GM12878 (cell line): Measurements from ENCODE around the gene KRT79. TPM values are rescaled to one million over a fixed set of nuclear protein-coding genes. Genes with fewer than 3 reads are reported as not detected.

Experiments used
- ATAC-seq: fragments of 200-7000 bp; cut with Tn5 transposase; 3 replicates; pipeline ENCODE4 v1.9.1; 2020; ENCODE audit warnings: mild to moderate bottlenecking, moderate library complexity
- BruUV-seq: library from RNA; stranded (reverse); fragments of 400-500 nt; replicated peaks from 2 replicates; lab custom pipeline; 2021; lab: Mats Ljungman, UMichigan
- CTCF ChIA-PET: fragments of 300-600 bp; sonication (Branson Sonifier 250); formaldehyde crosslinking; extraction: SDS; loops from one replicate; lab custom pipeline; 2021; ENCODE audit warnings: inconsistent platforms; lab: Yijun Ruan, JAX
- POLR2A ChIA-PET: fragments of 350-600 bp; formaldehyde crosslinking; extraction: SDS; loops from one replicate; lab custom pipeline; 2021; ENCODE audit warnings: inconsistent platforms; lab: Charles Lee
- RAD21 ChIA-PET: fragments of 300-600 bp; sonication (Branson Sonifier 250); formaldehyde crosslinking; loops from one replicate; lab custom pipeline; 2023; ENCODE audit warnings: antibody characterized with exemption; ENCODE audit not compliant: unreplicated experiment; lab: Charles Lee
- SMC1A ChIA-PET: fragments of 300-600 bp; sonication (Branson Sonifier 250); formaldehyde crosslinking; loops from one replicate; lab custom pipeline; 2023; ENCODE audit not compliant: unreplicated experiment, uncharacterized antibody; lab: Charles Lee
- DNase-seq: peaks from one replicate; pipeline ENCODE4 v3.0.0-alpha.2; 2011; ENCODE audit warnings: low read depth, low spot score
- FAIRE-seq: peaks from 3 replicates; lab custom pipeline; 2011; peaks lifted over from hg19 to GRCh38; lab: Jason Lieb, UNC
- H2AFZ ChIP-seq: 2 replicates; pipeline ENCODE4 v1.6.0; 2011; ENCODE audit warnings: low read depth, low read length, control low read depth; ENCODE audit not compliant: control insufficient read depth
- H3K27ac ChIP-seq: 2 replicates; pipeline ENCODE4 v1.5.1; 2011; ENCODE audit warnings: control low read depth; ENCODE audit not compliant: control insufficient read depth, insufficient read depth
- H3K27me3 ChIP-seq, 2 experiments: replicated peaks in 1 of 2; 2 replicates each; pipeline versions ENCODE4 v1.6.0 to v1.6.1; 2011; ENCODE audit warnings: low read length in 1 of 2; ENCODE audit not compliant: control insufficient read depth in 2 of 2, insufficient read depth in 2 of 2
- H3K36me3 ChIP-seq, 2 experiments: 2 replicates each; pipeline ENCODE4 v1.5.1; 2011; ENCODE audit warnings: low read length in 1 of 2; ENCODE audit not compliant: control insufficient read depth in 2 of 2, insufficient read depth in 2 of 2
- H3K4me1 ChIP-seq: 2 replicates; pipeline ENCODE4 v1.6.1; 2011; ENCODE audit warnings: mild to moderate bottlenecking, low read length, moderate library complexity, mixed read lengths; ENCODE audit not compliant: control insufficient read depth, insufficient read depth
- H3K4me2 ChIP-seq: 2 replicates; pipeline ENCODE4 v1.6.0; 2011; ENCODE audit warnings: control low read depth; ENCODE audit not compliant: control insufficient read depth, insufficient read depth
- H3K4me3 ChIP-seq: fragments of 200-600 bp; sonication (generic); 2 replicates; pipeline ENCODE4 v1.5.1; 2016
- H3K79me2 ChIP-seq: 2 replicates; pipeline ENCODE4 v1.6.0; 2011; ENCODE audit warnings: low read length; ENCODE audit not compliant: control insufficient read depth, insufficient read depth
- H3K9ac ChIP-seq: 2 replicates; pipeline ENCODE4 v1.8.0; 2011; ENCODE audit warnings: low read length, control low read depth, mixed read lengths; ENCODE audit not compliant: control insufficient read depth, insufficient read depth
- H3K9me3 ChIP-seq: replicated peaks from 3 replicates; pipeline ENCODE4 v1.5.1; 2011; ENCODE audit warnings: mild to moderate bottlenecking, low read length; ENCODE audit not compliant: control insufficient read depth, insufficient read depth
- H4K20me1 ChIP-seq: 2 replicates; pipeline ENCODE4 v1.6.0; 2011; ENCODE audit not compliant: control insufficient read depth, insufficient read depth
- BACH1 ChIP-seq: fragments of 450-650 bp; IDR thresholded peaks from 2 replicates; pipeline ENCODE4 v1.6.1; 2017; ENCODE audit warnings: mild to moderate bottlenecking, borderline replicate concordance
- BHLHE40 ChIP-seq, 2 experiments: fragments of 450-650 bp in 1 of 2; IDR thresholded peaks; 2 replicates each; pipeline ENCODE4 v1.6.1; 2011 to 2017; ENCODE audit warnings: low read depth in 2 of 2, borderline replicate concordance in 1 of 2, improper control_type of control experiment in 1 of 2, low read length in 1 of 2, mild to moderate bottlenecking in 1 of 2
- BMI1 ChIP-seq: fragments of 450-650 bp; IDR thresholded peaks from 2 replicates; pipeline ENCODE4 v1.6.1; 2016; ENCODE audit warnings: mild to moderate bottlenecking, moderate library complexity, borderline replicate concordance
- CBX3 ChIP-seq: fragments of 200-600 bp; sonication (generic); IDR thresholded peaks from 2 replicates; pipeline ENCODE4 v1.6.1; 2016; ENCODE audit warnings: low read depth, borderline replicate concordance
- EZH2 ChIP-seq: IDR thresholded peaks from 2 replicates; pipeline ENCODE4 v1.6.1; 2012; ENCODE audit warnings: low read depth, mild to moderate bottlenecking, control low read depth, inconsistent platforms, low read length, borderline replicate concordance; ENCODE audit not compliant: control insufficient read depth
- GABPA ChIP-seq: IDR thresholded peaks from 2 replicates; pipeline ENCODE4 v1.6.1; 2014; ENCODE audit warnings: antibody characterized with exemption, low read depth, mild to moderate bottlenecking, inconsistent platforms
- GATAD2B ChIP-seq: fragments of 450-650 bp; conservative IDR thresholded peaks from 2 replicates; pipeline ENCODE4 v1.6.1; 2017; ENCODE audit warnings: low read depth, mild to moderate bottlenecking, moderate library complexity
- JUND ChIP-seq: IDR thresholded peaks from 2 replicates; pipeline ENCODE4 v1.6.1; 2012; ENCODE audit warnings: low read depth, mild to moderate bottlenecking, low read length, improper control_type of control experiment, moderate library complexity
- NR2C2 ChIP-seq: IDR thresholded peaks from 2 replicates; pipeline ENCODE4 v1.6.1; 2011; ENCODE audit warnings: borderline replicate concordance, low read depth; ENCODE audit not compliant: control insufficient read depth, insufficient read length
- PML ChIP-seq: IDR thresholded peaks from 2 replicates; pipeline ENCODE4 v1.6.1; 2012; ENCODE audit warnings: low read length, inconsistent platforms
- POU2F2 ChIP-seq: IDR thresholded peaks from 3 replicates; pipeline ENCODE4 v1.6.1; 2011; ENCODE audit warnings: low read depth, mild to moderate bottlenecking, low read length, borderline replicate concordance
- SRF ChIP-seq, 2 experiments: IDR thresholded peaks; 2 replicates each; pipeline ENCODE4 v1.6.1; 2011; ENCODE audit warnings: low read depth in 2 of 2, low read length in 2 of 2, mild to moderate bottlenecking in 1 of 2, moderate library complexity in 1 of 2
- STAT3 ChIP-seq: IDR thresholded peaks from 2 replicates; pipeline ENCODE4 v1.6.1; 2011; ENCODE audit warnings: low read depth, low read length, improper control_type of control experiment
- TCF7 ChIP-seq: IDR thresholded peaks from 2 replicates; pipeline ENCODE4 v1.6.1; 2014; ENCODE audit warnings: antibody characterized with exemption, borderline replicate concordance
- ZBTB33 ChIP-seq: fragments of 450-650 bp; IDR thresholded peaks from 2 replicates; pipeline ENCODE4 v1.6.1; 2017; ENCODE audit warnings: mild to moderate bottlenecking
- ZNF24 ChIP-seq: fragments of 450-650 bp; IDR thresholded peaks from 2 replicates; pipeline ENCODE4 v1.6.1; 2017; ENCODE audit warnings: antibody characterized with exemption, mild to moderate bottlenecking
- WGBS: methylation state at CpG from one replicate; pipeline ENCODE4 v1.1.6; 2016; ENCODE audit warnings: low lambda C conversion rate; ENCODE audit not compliant: insufficient replicate concordance, insufficient coverage; ENCODE audit errors: missing lambda C conversion rate; 5-methylcytosine and 5-hydroxymethylcytosine counted together
- in situ Hi-C: fragments of 300-500 bp; cut with MboI; formaldehyde crosslinking; loops from 9 replicates; pipeline ENCODE4 v1.14.3; 2018; ENCODE audit warnings: mixed read lengths
- intact Hi-C: fragments of 100-400 bp; cut with micrococcal nuclease; formaldehyde crosslinking; loops from one replicate; pipeline ENCODE4 v1.14.2; 2022; ENCODE audit not compliant: unreplicated experiment
- polyA plus RNA-seq, 11 experiments: library from polyadenylated mRNA; depleted of rRNA in 4 of 11; unstranded in 6 of 11; stranded (reverse) in 5 of 11; fragments of >200 nt; fragmentation: Nextera tagmentation in 4 of 11; fragmentation: Illumina TruSeq in 1 of 11; extraction: Ambion mirVana in 4 of 11; extraction: Trizol in 1 of 11; gene quantifications; 1 replicate in 1 of 11; 2 replicates in 10 of 11; pipeline versions ENCODE4 v1.2.1 to v1.2.3, GENCODE V29; 2011 to 2016; ENCODE audit warnings: inconsistent platforms in 2 of 11, missing spikeins in 2 of 11, low read depth in 1 of 11
- total RNA-seq, 4 experiments: library from RNA; depleted of rRNA in 3 of 4; stranded (reverse); fragments of >200 nt in 3 of 4; fragmentation: Illumina TruSeq in 1 of 4; extraction: Trizol in 1 of 4; gene quantifications; 2 replicates each; pipeline versions ENCODE4 v1.2.1 to v1.2.3, GENCODE V29; 2013 to 2021

Gene KRT79
- total and polyA plus RNA-seq, 10 of the 15 experiments (the other 5 are each of a cell fraction or from before 2014, with no cell fraction given): 0.03 to 0.09 (median 0.07) TPM; not detected in 7

GRCh38 chr12:52815676-52816588 is 18.2 kb downstream of the KRT79 start:
- intact Hi-C loops (no loop called here), in situ Hi-C loops (no loop called here)
- ChIA-PET SMC1A (no interaction called here), RAD21 (no interaction called here), CTCF (interaction anchor here (0.6 kb wide), 1 partner anchor 62 kb away, joined by 3 read pairs; no protein-coding TSS in a partner anchor), POLR2A (interaction anchor here (0.7 kb wide), 1 partner anchor 92 kb away, joined by 3 read pairs; no protein-coding TSS in a partner anchor)
- DNase-seq (no peak), ATAC-seq (no peak), FAIRE-seq (no peak)
- no peak overlapping the region for H3K4me3 ChIP-seq
- BruUV-seq: no TSS peak
- no peak overlapping the region for H2AFZ ChIP-seq
- H3K9me3 ChIP-seq: no peaks in the 10 kb centered on the region
- no peaks in the 10 kb centered on the region; the same call in 1 of the 2 replicates for H4K20me1 ChIP-seq
- TF ChIP-seq ZNF24 (no peak), STAT3 (no peak), TCF7 (no peak), BHLHE40 (IDR thresholded peaks at IDR 0.05; ENCODE audit: borderline replicate concordance in 1 of 2, low read depth in 2 of 2, low read length in 1 of 2) (no peak), POU2F2 (no peak), ZBTB33 (no peak), BMI1 (no peak), SRF (IDR thresholded peaks at IDR 0.05; ENCODE audit: low read depth in 2 of 2, low read length in 2 of 2) (no peak), EZH2 (no peak), JUND (no peak), CBX3 (no peak), NR2C2 (no peak), BACH1 (no peak), GATAD2B (no peak), GABPA (no peak), PML (no peak)
- no peaks in the 10 kb centered on the region for H3K79me2 ChIP-seq
- no peaks in the 10 kb centered on the region for H3K4me1 ChIP-seq
- no peaks in the 10 kb centered on the region for H3K36me3 ChIP-seq
- 38% methylated on average over 7 of the region's 9 CpGs for WGBS
- H3K4me2 ChIP-seq: no peak overlapping the region
- no peak overlapping the region for H3K9ac ChIP-seq
- no peak overlapping the region for H3K27ac ChIP-seq
- H3K27me3 ChIP-seq: peaks cover 0 to 7% of the 10 kb centered on the region in 2 experiments; a peak in 1 of 4 replicates
